ENCODE measurements around the gene DDX11. TPM values are rescaled to one million over a fixed set of nuclear protein-coding genes. Genes with fewer than 3 reads are reported as not detected.
"Not testable (repeated sequence)": the region's sequence is repeated elsewhere in the genome, so short reads cannot be mapped to it uniquely, and the experiment has no call there.

DDX11 gene
- 10 to 100 TPM; 25.9 to 29.7 (median 29.3) TPM for polyA plus RNA-seq (ENCODE audit: insufficient read length in 3 of 3)

DNA sequence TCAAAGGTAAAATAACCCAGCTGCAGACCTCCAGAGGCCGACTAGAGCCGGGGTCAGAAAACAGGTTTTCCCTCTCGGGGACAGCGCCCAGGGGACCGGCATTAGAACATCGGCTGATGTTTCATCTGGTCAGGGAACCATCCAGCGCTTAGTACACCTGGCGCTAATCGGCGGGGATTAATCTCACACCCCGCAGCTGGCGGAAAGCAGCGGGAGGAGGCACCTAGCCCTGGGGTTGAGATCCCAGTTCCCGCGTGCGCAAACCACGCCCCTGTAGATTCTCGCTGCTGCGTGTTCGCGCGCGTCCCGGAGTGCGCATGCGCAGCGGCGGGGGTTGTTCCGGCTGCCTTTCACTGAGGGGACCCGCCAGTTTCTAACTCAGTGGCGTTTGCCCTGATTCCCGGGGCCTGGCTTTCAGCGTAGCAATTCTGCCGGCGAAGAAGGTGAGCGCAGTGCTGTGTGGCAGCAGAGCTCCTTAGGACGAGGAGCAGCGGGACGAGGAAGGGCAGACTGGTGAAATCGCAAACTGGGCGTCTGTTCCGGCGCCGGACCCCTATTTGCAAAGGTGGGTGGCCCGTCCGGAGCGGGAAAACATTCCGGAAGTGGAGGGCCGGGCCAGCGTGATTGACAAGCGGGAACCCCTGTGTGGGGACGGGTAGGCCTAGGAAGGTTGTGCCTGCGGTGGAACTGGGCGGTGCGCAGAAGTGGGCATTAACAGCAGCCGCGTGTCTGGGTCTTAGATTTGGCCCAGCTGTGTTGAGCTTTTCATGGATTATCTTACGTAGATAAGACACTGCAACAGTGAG, at the start of gene DDX11:
Gene DDX11, plus strand, starts transcription at position 334 of the 806 bp plus-strand sequence. CDS start 4,534 bp downstream, outside the sequence.
- DNase-seq (ENCODE audit: low read depth in 3 of 3, low spot score in 2 of 3) = peak; percentile 52 to 74 (median 69)

GRCh38 chr12:31026202-31026601, 47.5 kb upstream of the DDX11 start:
- DNase-seq (ENCODE audit: low read depth in 3 of 3, low spot score in 2 of 3) = no peak

DNA sequence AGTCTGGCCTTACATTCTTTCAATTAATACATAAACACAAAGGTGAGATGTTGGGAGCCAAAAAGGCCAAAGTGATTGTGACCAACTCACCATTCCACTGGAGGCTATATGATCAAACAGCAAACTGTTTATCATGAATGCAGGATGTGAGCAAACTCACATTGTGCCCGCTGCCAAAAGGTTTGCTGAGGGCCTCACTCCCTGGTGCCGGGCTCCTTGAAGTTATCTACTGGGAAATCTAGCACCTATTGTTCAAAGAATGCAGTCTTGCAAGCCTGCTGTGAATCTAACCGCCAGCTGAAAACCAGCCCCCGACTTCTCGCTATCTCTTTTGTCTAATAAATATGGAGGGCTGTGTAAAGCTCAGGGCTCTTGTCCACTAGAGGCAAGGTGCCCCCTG, 46.7 kb upstream of the DDX11 start:
- not testable (repeated sequence) for DNase-seq (ENCODE audit: low read depth in 3 of 3, low spot score in 2 of 3)

DNA sequence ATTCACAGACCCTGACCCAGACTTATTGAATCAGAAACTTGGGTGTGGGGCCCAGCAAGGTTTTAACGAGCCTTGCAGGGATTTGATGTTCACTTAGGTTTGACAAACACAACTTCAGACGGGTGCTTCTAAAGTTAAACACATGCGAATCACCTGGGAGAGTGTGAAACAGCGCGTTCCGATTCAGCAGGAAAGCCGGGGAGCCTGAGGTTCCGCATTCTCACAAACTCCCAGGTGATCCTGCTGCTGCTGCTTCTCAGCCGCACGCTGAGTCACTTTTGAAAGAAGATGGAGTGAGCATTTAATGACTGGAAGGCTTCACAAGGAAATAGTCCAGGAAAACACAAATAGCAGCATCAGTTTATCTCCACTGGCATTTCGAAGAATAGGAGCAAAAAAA, 44.2 kb upstream of the DDX11 start:
- DNase-seq (ENCODE audit: low read depth in 3 of 3, low spot score in 2 of 3) = no peak

- DNase-seq (ENCODE audit: low read depth in 3 of 3, low spot score in 2 of 3) = no peak
Measured at GRCh38 chr12:31029916-31030562, 43.6 kb upstream of the DDX11 start.

DNA sequence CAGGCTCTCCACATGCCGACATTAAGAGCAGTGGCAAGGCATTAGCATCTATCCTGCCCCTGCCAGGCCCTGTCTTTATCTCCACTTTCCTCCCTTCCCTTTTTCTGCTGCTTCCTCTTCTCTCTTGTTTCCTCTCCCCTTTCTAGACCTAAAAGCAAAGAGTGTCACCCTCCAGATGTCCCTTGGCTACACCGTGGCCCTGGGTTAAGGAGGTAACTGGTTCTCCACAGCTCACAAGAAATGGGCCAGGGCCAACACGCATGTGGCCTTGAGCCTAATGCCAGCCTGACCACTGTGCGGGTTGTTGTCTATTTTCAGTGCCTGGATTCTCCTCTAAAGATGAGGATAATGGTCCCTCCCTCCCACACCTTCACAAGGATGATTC, 41.7 kb upstream of the DDX11 start:
- DNase-seq (ENCODE audit: low read depth in 3 of 3, low spot score in 2 of 3) = no peak

DNA sequence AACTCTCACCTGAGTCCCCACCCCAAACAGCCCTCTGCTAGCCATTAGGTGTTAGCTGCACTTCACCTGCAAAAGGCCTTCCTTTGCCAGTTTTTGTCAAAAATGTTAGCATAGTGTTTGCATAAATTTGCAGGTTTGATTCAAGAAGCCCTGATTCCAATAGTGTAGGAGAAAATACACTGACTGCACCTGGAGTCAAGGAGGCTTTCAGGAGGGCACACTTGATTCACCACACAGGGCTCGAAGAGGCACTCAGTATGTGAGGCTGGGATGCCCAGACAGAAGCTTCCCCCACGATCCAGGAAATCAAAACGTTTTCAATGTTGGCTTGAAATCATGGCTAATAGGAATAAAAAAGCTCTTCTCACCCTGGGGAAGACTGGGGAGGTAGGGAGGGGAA, 40.5 kb upstream of the DDX11 start:
- DNase-seq (ENCODE audit: low read depth in 3 of 3, low spot score in 2 of 3) = no peak

DNA sequence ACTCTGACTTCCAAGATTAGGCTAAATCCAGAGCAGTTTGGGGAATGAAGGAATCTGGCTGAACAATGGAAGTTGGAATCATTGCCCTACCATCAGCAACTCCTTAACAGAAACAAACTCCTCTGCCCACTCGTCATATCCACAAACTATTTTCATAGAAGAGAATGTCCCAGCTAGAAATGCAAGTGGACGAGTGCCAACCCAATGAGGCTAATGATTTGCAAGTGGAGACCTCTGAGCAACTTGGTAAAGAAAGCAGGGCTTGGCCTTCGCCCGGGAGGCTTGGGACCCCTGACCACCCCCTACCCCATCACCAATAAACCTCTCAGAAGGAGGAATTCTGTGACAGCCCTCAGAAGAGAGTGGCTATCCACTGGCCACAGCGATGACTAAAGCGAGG, 40.0 kb upstream of the DDX11 start:
- no peak for DNase-seq (ENCODE audit: low read depth in 3 of 3, low spot score in 2 of 3)

GRCh38 chr12:31034372-31034771, 39.3 kb upstream of the DDX11 start:
- DNase-seq (ENCODE audit: low read depth in 3 of 3, low spot score in 2 of 3) = no peak

DNA sequence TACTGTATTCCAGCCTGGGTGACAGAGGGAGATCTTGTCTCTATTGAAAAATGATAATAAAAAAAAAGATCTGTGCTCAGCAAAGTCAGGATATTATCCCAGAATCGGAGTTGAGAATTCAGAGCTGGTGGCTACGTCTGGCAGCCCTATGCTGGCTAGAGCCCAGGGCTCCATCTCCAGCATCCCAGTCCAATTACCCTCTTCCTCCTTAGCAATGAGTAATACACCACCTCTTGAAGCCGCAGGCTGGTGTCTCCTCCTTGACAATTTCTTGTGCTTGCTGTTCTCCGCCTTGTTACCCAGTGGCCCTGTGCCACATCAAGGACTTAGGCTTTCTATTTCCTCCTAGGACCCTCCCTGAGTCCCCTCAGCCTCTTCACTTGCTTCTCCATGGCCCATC, 38.4 kb upstream of the DDX11 start:
- DNase-seq (ENCODE audit: low read depth in 3 of 3, low spot score in 2 of 3) = no peak

GRCh38 chr12:31035967-31036665, 37.5 kb upstream of the DDX11 start:
- DNase-seq (ENCODE audit: low read depth in 3 of 3, low spot score in 2 of 3) = no peak

DNA sequence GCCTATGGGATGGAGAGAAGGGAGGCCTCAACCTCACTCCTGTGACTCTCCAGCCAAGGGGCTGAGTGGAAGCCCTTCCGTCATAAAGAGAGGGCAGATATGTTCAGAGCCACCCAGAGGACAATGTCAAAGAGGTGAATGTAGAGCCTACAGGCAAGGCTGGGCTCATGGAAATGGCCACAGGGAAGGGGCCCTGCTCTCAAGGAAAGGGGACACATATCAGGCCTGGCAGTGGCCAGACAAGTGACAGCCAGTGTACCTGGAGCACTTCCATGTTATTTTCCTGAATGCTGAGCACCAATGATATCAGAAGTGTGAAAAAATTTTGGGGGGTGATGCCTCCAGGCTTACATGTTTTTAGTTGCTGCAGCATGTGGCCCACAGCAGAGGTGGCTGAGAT, 36.6 kb upstream of the DDX11 start:
- no peak for DNase-seq (ENCODE audit: low read depth in 3 of 3, low spot score in 2 of 3)

DNA sequence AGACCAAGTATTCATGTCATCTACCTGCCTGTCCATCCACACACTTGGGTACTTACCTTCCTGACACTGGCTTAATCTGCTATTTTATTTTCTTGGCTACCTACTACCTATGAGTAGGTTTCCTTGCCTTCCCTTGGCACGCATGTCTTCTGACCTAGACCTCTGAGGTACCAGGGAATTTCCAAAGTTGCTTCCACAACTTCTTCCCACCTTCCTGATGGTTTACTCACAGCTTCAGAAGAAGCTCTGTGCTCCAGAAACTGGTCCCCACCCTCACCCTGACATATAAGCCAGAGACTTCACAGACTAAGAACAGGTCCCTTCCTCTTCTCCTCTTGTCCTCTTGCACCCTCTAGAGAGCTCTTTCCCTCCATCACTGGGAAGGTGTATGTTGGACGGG, 35.7 kb upstream of the DDX11 start:
- DNase-seq (ENCODE audit: low read depth in 3 of 3, low spot score in 2 of 3) = no peak

DNA sequence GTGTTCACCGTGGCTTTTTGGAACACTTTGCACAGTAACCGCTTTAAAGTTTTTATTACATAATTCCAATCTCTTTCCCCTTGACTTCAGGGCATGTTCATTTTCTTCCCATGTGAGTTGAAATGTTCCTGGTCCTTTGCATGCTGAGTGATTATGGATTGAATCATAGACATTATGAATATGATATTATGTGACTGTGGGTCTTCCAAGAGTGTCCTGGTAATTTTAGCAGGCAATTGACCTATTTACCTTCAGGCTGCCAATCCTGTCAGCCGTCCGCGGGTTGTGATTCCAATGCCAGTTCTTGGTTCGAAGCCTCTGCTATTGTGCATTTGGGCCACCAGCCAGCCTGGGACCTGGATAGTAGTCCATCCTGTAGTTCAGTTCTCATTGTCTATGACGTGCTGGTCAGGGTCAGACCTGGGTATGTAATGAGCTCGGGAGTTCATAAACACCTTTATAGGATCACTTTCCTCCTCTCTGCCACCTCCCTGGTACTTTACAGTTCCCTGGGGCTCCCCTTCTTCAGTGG, 32.6 kb upstream of the DDX11 start:
- DNase-seq (ENCODE audit: low read depth in 3 of 3, low spot score in 2 of 3) = no peak

GRCh38 chr12:31050143-31050542, 23.5 kb upstream of the DDX11 start:
- not testable (repeated sequence) for DNase-seq (ENCODE audit: low read depth in 3 of 3, low spot score in 2 of 3)

- not testable (repeated sequence) for DNase-seq (ENCODE audit: low read depth in 3 of 3, low spot score in 2 of 3)
Measured at GRCh38 chr12:31050548-31050947, 23.1 kb upstream of the DDX11 start.

- DNase-seq (ENCODE audit: low read depth in 3 of 3, low spot score in 2 of 3) = not testable (repeated sequence)
Measured at GRCh38 chr12:31051692-31052091, 22.0 kb upstream of the DDX11 start.

- not testable (repeated sequence) for DNase-seq (ENCODE audit: low read depth in 3 of 3, low spot score in 2 of 3)
Measured at GRCh38 chr12:31052121-31052520, 21.5 kb upstream of the DDX11 start.

DNA sequence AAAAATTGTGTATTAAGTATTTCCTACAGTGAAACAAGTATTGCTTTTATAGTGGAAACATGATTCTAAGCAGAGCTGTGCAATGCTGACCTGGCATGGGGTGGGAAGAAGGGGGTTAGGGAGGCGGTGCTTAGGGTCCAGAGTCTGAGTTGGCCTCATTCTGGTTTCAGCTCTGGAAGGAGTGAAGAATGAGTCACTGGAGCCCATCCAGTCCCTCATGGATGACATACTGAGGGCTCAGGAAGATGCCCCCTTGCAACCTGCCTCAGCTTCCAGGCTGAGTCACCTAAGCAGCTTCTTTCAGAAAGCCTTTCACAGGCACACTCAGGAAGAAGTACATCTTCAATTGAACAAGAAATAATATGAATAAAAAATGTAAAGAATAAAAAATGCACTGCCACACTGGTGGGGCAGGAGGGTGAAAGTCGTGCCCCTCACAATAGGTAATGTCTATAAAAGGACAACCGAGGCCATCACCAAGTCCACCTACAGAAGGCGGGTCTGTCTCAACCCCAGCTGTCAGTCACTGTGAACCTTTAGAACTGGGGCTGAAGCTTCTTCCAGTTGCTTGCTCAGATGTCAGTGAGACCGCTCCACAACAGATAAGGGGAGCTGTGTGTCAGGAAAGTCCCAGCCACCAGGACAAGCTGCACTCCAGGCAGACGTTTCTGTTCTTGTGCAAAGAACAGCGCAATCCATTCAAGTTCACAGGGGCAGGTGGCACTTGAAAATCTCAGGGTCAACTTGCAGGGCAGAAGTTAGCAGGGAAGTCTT, 20.8 kb upstream of the DDX11 start:
- DNase-seq (ENCODE audit: low read depth in 3 of 3, low spot score in 2 of 3) = not testable (repeated sequence)

- not testable (repeated sequence) for DNase-seq (ENCODE audit: low read depth in 3 of 3, low spot score in 2 of 3)
Measured at GRCh38 chr12:31053944-31054343, 19.7 kb upstream of the DDX11 start.
